ENCODE results near the gene LTBP1. TPM values are rescaled to one million over a fixed set of nuclear protein-coding genes. Genes with fewer than 3 reads are reported as not detected.
A peak's percentile ranks its signal among the peaks of the same experiment; 100 is the strongest.

The LTBP1 gene
- total and polyA plus RNA-seq, 2 experiments from 2014 or later, result 216 to 509 TPM

GRCh38 chr2:33188799-33189198 lies 242.0 kb downstream of the LTBP1 start:
- H3K27ac ChIP-seq, result no peak overlapping the region
- H3K27me3 ChIP-seq, result no peaks in the 10 kb centered on the region
- H3K36me3 ChIP-seq, result peaks cover 39% of the 10 kb centered on the region
- no peak for DNase-seq (ENCODE audit: low read depth in 1 of 2, low spot score in 1 of 2)
- TF ChIP-seq CTCF (IDR thresholded peaks at IDR 0.05; ENCODE audit: low read depth, low read length), result no peak
- H3K4me3 ChIP-seq, result no peak overlapping the region
- peaks cover 7% of the 10 kb centered on the region for H3K4me1 ChIP-seq (ENCODE audit: low read depth)
- no peaks in the 10 kb centered on the region for H3K9me3 ChIP-seq (ENCODE audit: low read depth)

GRCh38 chr2:33190393-33190937 lies 243.7 kb downstream of the LTBP1 start:
- peaks cover 39% of the 10 kb centered on the region for H3K36me3 ChIP-seq
- H3K27me3 ChIP-seq, result no peaks in the 10 kb centered on the region
- TF ChIP-seq CTCF (IDR thresholded peaks at IDR 0.05; ENCODE audit: low read depth, low read length), result no peak
- no peak overlapping the region for H3K27ac ChIP-seq
- no peak overlapping the region for H3K4me3 ChIP-seq
- no peak for DNase-seq (ENCODE audit: low read depth in 1 of 2, low spot score in 1 of 2)
- no peaks in the 10 kb centered on the region for H3K9me3 ChIP-seq (ENCODE audit: low read depth)
- H3K4me1 ChIP-seq (ENCODE audit: low read depth), result no peaks in the 10 kb centered on the region

- Histone ChIP-seq H3K27ac (no peak overlapping the region), H3K36me3 (peaks cover 18% of the 10 kb centered on the region), H3K4me3 (no peak overlapping the region), H3K9me3 (ENCODE audit: low read depth) (no peaks in the 10 kb centered on the region), H3K4me1 (ENCODE audit: low read depth) (peaks cover 2% of the 10 kb centered on the region), H3K27me3 (no peaks in the 10 kb centered on the region)
- TF ChIP-seq CTCF (IDR thresholded peaks at IDR 0.05; ENCODE audit: low read depth, low read length), result no peak
- no peak for DNase-seq (ENCODE audit: low read depth in 1 of 2, low spot score in 1 of 2)
Observed at GRCh38 chr2:33195891-33196290, 249.1 kb downstream of the LTBP1 start.

- no peak for TF ChIP-seq CTCF (IDR thresholded peaks at IDR 0.05; ENCODE audit: low read depth, low read length)
- Histone ChIP-seq H3K4me1 (ENCODE audit: low read depth) (peaks cover 2% of the 10 kb centered on the region), H3K9me3 (ENCODE audit: low read depth) (no peaks in the 10 kb centered on the region), H3K4me3 (no peak overlapping the region), H3K27ac (no peak overlapping the region), H3K27me3 (no peaks in the 10 kb centered on the region), H3K36me3 (peaks cover 14% of the 10 kb centered on the region)
- no peak for DNase-seq (ENCODE audit: low read depth in 1 of 2, low spot score in 1 of 2)
Observed at GRCh38 chr2:33196700-33197099, 249.9 kb downstream of the LTBP1 start.

- H3K4me3 ChIP-seq, result no peak overlapping the region
- no peaks in the 10 kb centered on the region for H3K9me3 ChIP-seq (ENCODE audit: low read depth)
Observed at GRCh38 chr2:33197198-33197938, 250.6 kb downstream of the LTBP1 start.

More at GRCh38 chr2:33197198-33197938, 250.6 kb downstream of the LTBP1 start:
- DNase-seq (ENCODE audit: low read depth in 1 of 2, low spot score in 1 of 2), result no peak
- H3K36me3 ChIP-seq, result peaks cover 14% of the 10 kb centered on the region
- peak overlapping the region; percentile 21 for H3K27ac ChIP-seq
- TF ChIP-seq CTCF (IDR thresholded peaks at IDR 0.05; ENCODE audit: low read depth, low read length), result no peak
- H3K4me1 ChIP-seq (ENCODE audit: low read depth), result peaks cover 2% of the 10 kb centered on the region
- H3K27me3 ChIP-seq, result no peaks in the 10 kb centered on the region

All from cardiac muscle cell (in vitro differentiated cells and primary cell).